ENCODE measurements around the gene HHATL. TPM values are rescaled to one million over a fixed set of nuclear protein-coding genes. Genes with fewer than 3 reads are reported as not detected.

The HHATL gene
- total RNA-seq, 1 experiment from 2014 or later: not detected

- H3K27ac ChIP-seq (ENCODE audit: low read length): no peak overlapping the region
- ChIA-PET POLR2A (no interaction called here), CTCF (no interaction called here)
- intact Hi-C loops (cut with micrococcal nuclease; ENCODE audit: unreplicated experiment): no loop called here
- BruUV-seq (replicated peaks): no TSS peak
- in situ Hi-C loops (cut with HindIII; ENCODE audit: low pct_unique_long_range_greater_than_20kb, low sequenced_read_pairs): no loop called here
- H3K27me3 ChIP-seq (ENCODE audit: control insufficient read depth, insufficient read depth, low read length): no peaks in the 10 kb centered on the region
- H3K36me3 ChIP-seq (ENCODE audit: control insufficient read depth, insufficient read depth, low read length): no peaks in the 10 kb centered on the region
- no peak overlapping the region for H3K4me3 ChIP-seq (ENCODE audit: low read depth in 2 of 2, low read length in 2 of 2)
- no peak for TF ChIP-seq CTCF (IDR thresholded peaks at IDR 0.05)
- TF ChIP-seq POLR2AphosphoS5 (IDR thresholded peaks at IDR 0.05; ENCODE audit: low read depth, low read length): no peak
- no peak for TF ChIP-seq SIN3A (IDR thresholded peaks at IDR 0.05; ENCODE audit: borderline replicate concordance, insufficient read depth, low read depth, low read length)
- TF ChIP-seq TCF7L2 (IDR thresholded peaks at IDR 0.05; ENCODE audit: low read depth, low read length): no peak
- no peak for TF ChIP-seq REST (IDR thresholded peaks at IDR 0.05; ENCODE audit: insufficient read depth in 1 of 2, low read depth in 2 of 2, low read length in 1 of 2)
- DNase-seq (ENCODE audit: low read depth, low spot score) (no peak), ATAC-seq (no peak)
- no peaks in the 10 kb centered on the region for H3K9me3 ChIP-seq (ENCODE audit: control insufficient read depth, insufficient read depth, low read depth, low read length)
- H3K4me1 ChIP-seq (ENCODE audit: control insufficient read depth, insufficient read depth, low read length): no peaks in the 10 kb centered on the region
Observed at GRCh38 chr3:42663581-42664437, 38.8 kb downstream of the HHATL start.

- Histone ChIP-seq H3K27ac (ENCODE audit: low read length) (no peak overlapping the region), H3K4me3 (ENCODE audit: low read depth in 2 of 2, low read length in 2 of 2) (no peak overlapping the region), H3K36me3 (ENCODE audit: control insufficient read depth, insufficient read depth, low read length) (no peaks in the 10 kb centered on the region), H3K9me3 (ENCODE audit: control insufficient read depth, insufficient read depth, low read depth, low read length) (no peaks in the 10 kb centered on the region), H3K27me3 (ENCODE audit: control insufficient read depth, insufficient read depth, low read length) (no peaks in the 10 kb centered on the region), H3K4me1 (ENCODE audit: control insufficient read depth, insufficient read depth, low read length) (no peaks in the 10 kb centered on the region)
- no TSS peak for BruUV-seq (replicated peaks)
- DNase-seq (ENCODE audit: low read depth, low spot score) (no peak), ATAC-seq (no peak)
- CTCF ChIA-PET: no interaction called here
- in situ Hi-C loops (cut with HindIII; ENCODE audit: low pct_unique_long_range_greater_than_20kb, low sequenced_read_pairs) (no loop called here), intact Hi-C loops (cut with micrococcal nuclease; ENCODE audit: unreplicated experiment) (no loop called here)
- TF ChIP-seq CTCF (IDR thresholded peaks at IDR 0.05): no peak
- POLR2A ChIA-PET: no interaction called here
Observed at GRCh38 chr3:42662813-42663535, 39.6 kb downstream of the HHATL start.

Data from Panc1 (cell line).